HG03575 (cell line): ENCODE data around the gene H2BK1.

Experiments
- ATAC-seq: cut with Tn5 transposase; IDR thresholded peaks from one replicate; pipeline ENCODE4 v1.9.1; 2021; ENCODE audit not compliant: unreplicated experiment, insufficient number of reproducible peaks, low FRiP score; ENCODE audit errors: extremely low read depth

H2BK1 gene

GRCh38 chr7:151235091-151235787, 25.0 kb upstream of the H2BK1 start:
- ATAC-seq, result no peak

DNA sequence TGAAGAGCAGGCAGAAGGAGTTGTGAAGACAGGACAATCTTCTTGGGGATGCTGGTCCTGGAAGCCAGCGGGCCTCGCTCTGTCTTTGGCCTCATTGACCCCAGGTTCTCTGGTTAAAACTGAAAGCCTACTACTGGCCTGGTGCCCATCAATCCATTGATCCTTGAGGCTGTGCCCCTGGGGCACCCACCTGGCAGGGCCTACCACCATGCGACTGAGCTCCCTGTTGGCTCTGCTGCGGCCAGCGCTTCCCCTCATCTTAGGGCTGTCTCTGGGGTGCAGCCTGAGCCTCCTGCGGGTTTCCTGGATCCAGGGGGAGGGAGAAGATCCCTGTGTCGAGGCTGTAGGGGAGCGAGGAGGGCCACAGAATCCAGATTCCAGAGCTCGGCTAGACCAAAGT, 23.5 kb upstream of the H2BK1 start:
- ATAC-seq, result no peak

DNA sequence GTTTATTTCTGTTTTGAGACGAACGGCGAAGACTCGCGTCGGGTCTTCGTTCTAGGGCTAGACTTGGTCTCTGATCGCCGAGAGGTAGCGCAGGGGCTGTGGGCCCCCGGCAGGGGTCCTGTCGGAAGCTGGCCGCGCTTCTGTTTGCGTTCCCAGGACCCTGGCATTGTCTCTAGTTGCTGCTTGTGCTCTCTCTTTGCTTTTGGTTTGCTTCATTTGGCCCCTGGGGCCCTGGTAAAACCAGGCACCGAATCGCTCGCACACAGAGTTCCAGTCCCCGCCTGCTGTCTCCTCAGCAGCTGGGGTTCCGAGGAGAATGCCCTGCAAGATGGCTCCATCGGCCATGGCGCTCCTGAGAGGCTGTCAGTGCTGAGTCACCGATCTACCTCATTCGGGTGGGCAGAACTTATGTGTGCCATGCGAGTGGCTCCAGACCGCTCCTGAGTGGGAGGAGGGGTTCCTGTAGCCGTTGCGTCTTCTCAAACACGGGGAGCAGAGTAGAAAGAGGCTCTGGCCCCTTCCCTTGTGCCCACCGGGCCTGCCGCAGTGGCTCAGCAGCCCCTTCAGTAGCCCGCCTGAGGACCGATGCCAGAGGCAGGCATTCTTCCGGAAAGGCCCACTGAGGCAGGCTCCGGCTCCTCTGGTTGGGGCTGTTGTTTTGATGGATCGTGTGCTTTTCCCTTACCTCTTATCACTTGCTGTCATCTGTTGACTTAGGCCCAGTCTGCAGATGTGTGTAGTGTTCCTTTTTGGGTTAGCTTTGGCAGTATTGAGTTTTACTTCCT, 22.8 kb upstream of the H2BK1 start:
- ATAC-seq, result no peak

GRCh38 chr7:151232091-151232916, 22.0 kb upstream of the H2BK1 start, which contains the start of gene CHPF2:
CHPF2 (plus strand) TSS chr7:151232483; CDS start chr7:151234012, 1,529 bp downstream.
- peak; percentile 76 for ATAC-seq

- no peak for ATAC-seq
Measured at GRCh38 chr7:151231080-151231479, 20.8 kb upstream of the H2BK1 start.

GRCh38 chr7:151229249-151229648, 19.0 kb upstream of the H2BK1 start:
- no peak for ATAC-seq

DNA sequence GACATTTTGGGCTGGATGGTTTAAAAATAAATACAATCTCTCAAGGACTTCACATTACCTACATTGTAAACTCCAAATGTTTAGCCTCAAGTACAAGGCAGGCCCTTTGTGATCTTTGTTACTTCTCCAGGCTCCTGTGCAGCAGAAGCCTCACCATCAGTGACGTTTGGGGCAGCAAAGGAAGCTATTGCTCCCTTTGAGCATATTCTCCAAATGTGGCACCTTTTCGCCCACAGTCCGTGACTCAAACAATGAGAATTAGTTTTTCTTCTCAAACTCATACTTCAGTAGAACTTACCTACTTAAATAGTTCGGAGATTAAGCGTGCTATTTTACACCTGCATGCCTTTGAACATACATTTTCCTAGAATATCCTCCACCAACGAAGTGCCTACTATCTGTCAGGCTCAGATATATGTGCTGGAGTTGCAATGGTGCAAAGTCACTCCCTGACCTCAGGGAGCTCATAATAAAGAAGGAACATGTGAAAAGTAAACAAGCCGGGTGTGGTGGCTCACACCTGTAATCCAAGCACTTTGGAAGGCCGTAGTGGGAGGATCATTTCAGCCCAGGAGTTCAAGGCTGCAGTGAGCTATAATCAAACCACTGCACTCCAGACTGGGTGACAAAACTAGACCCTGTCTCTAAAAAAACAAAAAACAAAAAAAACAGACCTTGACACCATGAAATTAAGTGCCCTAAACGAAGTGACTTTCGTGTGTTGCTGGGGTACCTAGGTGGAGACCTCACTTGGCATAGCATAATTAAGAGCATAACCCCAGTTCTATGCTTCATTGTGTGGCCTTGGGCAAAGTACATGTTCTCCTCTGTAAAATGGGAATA, 18.0 kb upstream of the H2BK1 start:
- no peak for ATAC-seq

- ATAC-seq, result peak; percentile 88
Measured at GRCh38 chr7:151226875-151227782, 16.8 kb upstream of the H2BK1 start, which contains the start of gene ABCF2. ABCF2 (minus strand) TSS chr7:151227205; CDS start chr7:151226458, 747 bp downstream.

- no peak for ATAC-seq
Measured at GRCh38 chr7:151226560-151226874, 16.2 kb upstream of the H2BK1 start.

- ATAC-seq, result no peak
Measured at GRCh38 chr7:151225948-151226510, 15.7 kb upstream of the H2BK1 start.

DNA sequence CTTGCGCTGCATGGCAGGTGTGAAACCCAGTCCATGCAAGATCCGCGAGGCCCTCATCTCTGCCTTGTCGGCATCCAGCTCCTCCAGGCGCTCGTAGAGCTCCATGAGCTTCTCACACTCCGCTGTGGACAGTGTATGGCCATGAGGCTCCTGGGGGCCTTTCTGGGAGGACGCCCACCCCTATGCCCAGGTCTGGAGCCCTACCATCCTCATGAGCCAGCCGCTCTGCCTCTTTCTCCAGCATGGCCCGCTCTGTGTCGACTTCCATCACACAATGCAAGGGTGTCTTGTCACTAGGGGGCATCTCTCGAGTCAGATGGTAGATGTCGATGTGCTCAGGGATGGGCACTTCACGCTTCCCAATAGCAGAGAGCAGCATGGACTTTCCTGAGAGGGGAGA, 13.4 kb upstream of the H2BK1 start:
- ATAC-seq, result no peak

- no peak for ATAC-seq
Measured at GRCh38 chr7:151218170-151218569, 7.9 kb upstream of the H2BK1 start.

DNA sequence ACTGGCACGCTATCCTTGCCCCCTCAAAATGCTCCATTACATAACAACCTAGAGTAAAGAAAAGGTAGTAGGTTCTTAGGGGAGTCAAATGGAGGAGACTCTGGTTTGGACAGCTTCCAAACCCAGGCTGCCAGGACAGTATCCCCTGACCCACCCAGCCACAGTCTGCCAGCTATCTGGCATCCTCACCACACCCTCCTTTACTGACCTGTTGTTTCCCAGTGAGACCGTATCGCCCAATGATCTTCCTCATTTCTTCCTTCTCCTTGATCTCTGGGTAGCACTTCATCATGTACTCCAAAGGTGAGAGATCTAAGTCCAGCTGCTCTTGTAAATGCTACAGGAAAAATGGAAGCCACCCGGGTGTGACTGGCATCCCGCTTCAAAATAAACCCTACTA, 5.1 kb upstream of the H2BK1 start:
- ATAC-seq, result no peak

DNA sequence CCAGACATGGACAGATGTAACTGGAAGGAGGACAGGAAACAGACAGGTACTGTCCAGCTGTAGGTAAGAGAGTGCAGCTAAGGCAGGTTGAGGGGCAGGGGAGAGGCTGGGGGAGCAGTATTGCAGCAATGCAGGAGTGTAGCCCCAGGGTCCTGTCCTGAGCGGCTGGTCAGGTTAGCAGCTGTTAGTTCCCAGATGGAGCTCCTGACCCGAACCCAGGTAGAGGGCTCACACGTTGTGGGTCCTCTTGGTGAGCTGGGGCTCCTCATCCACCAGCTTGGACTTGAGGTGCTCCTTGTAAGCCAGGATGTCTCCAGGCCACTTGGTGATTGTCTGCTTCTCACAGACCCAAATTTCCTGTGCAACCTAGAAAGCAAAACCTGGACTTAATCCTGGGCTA, 3.5 kb upstream of the H2BK1 start:
- no peak for ATAC-seq

GRCh38 chr7:151212626-151213025, 2.3 kb upstream of the H2BK1 start:
- no peak for ATAC-seq

GRCh38 chr7:151211155-151211772, 976 bp upstream of the H2BK1 start:
- no peak for ATAC-seq

GRCh38 chr7:151209588-151209987, 700 bp downstream of the H2BK1 start:
- no peak for ATAC-seq
